GM23248 (cell line): Measurements from ENCODE around the gene CYB5RL. TPM values are rescaled to one million over a fixed set of nuclear protein-coding genes. Genes with fewer than 3 reads are reported as not detected.
A peak's percentile ranks its signal among the peaks of the same experiment; 100 is the strongest.

Experiments
- DNase-seq: peaks from one replicate; pipeline ENCODE4 v3.0.0-alpha.2; 2015
- H2AFZ ChIP-seq: fragments of 200-600 bp; sonication (generic); 2 replicates; pipeline ENCODE4 v1.6.1; 2016; ENCODE audit warnings: antibody characterized with exemption
- H3F3A ChIP-seq: fragments of 200-600 bp; sonication (generic); 2 replicates; pipeline ENCODE4 v1.6.1; 2016; ENCODE audit warnings: mild to moderate bottlenecking, antibody characterized with exemption, mixed run types; ENCODE audit not compliant: insufficient read depth
- H3K27ac ChIP-seq: fragments of 200-600 bp; sonication (generic); 2 replicates; pipeline ENCODE4 v1.5.1; 2016; ENCODE audit warnings: mild to moderate bottlenecking
- H3K27me3 ChIP-seq: fragments of 200-600 bp; sonication (generic); replicated peaks from 2 replicates; pipeline ENCODE4 v1.6.1; 2016; ENCODE audit warnings: mild to moderate bottlenecking; ENCODE audit not compliant: insufficient read depth
- H3K36me3 ChIP-seq: fragments of 200-600 bp; sonication (generic); 2 replicates; pipeline ENCODE4 v1.6.1; 2016; ENCODE audit warnings: low read depth, mild to moderate bottlenecking
- H3K4me1 ChIP-seq: fragments of 200-600 bp; sonication (generic); 2 replicates; pipeline ENCODE4 v1.6.1; 2016; ENCODE audit warnings: mild to moderate bottlenecking; ENCODE audit not compliant: insufficient read depth
- H3K4me2 ChIP-seq: fragments of 200-600 bp; sonication (generic); one replicate; pipeline ENCODE4 v1.6.1; 2016; ENCODE audit warnings: mild to moderate bottlenecking; ENCODE audit not compliant: unreplicated experiment
- H3K4me3 ChIP-seq: fragments of 200-600 bp; sonication (generic); 2 replicates; pipeline ENCODE4 v1.5.1; 2016; ENCODE audit warnings: mild to moderate bottlenecking
- H3K79me2 ChIP-seq: fragments of 200-600 bp; sonication (generic); 2 replicates; pipeline ENCODE4 v1.6.1; 2016; ENCODE audit warnings: mild to moderate bottlenecking; ENCODE audit not compliant: insufficient read depth
- H3K9ac ChIP-seq: fragments of 200-600 bp; sonication (generic); 2 replicates; pipeline ENCODE4 v1.6.1; 2016; ENCODE audit warnings: mild to moderate bottlenecking
- H3K9me2 ChIP-seq: fragments of 200-600 bp; sonication (generic); 2 replicates; pipeline ENCODE4 v1.6.1; 2016; ENCODE audit warnings: mixed run types, mild to moderate bottlenecking, moderate library complexity; ENCODE audit not compliant: insufficient read depth
- H3K9me3 ChIP-seq: fragments of 200-600 bp; sonication (generic); one replicate; pipeline ENCODE4 v1.6.1; 2017; ENCODE audit warnings: low read depth
- H4K20me1 ChIP-seq: fragments of 200-600 bp; sonication (generic); 2 replicates; pipeline ENCODE4 v1.6.0; 2016; ENCODE audit not compliant: insufficient read depth
- EZH2 ChIP-seq: fragments of 200-600 bp; sonication (generic); IDR thresholded peaks from 2 replicates; pipeline ENCODE4 v1.6.1; 2018; ENCODE audit warnings: antibody characterized with exemption, mild to moderate bottlenecking; ENCODE audit not compliant: insufficient read depth, poor library complexity, severe bottlenecking
- EZH2phosphoT487 ChIP-seq: fragments of 200-600 bp; sonication (generic); IDR thresholded peaks from 2 replicates; pipeline ENCODE4 v1.6.1; 2018; ENCODE audit warnings: antibody characterized with exemption, moderate library complexity, mild to moderate bottlenecking, low read depth; ENCODE audit not compliant: insufficient read depth
- WGBS, 2 experiments: methylation state at CpG; one replicate each; pipeline ENCODE4 v1.1.6; 2015 to 2017; ENCODE audit warnings: low lambda C conversion rate in 2 of 2, low coverage in 1 of 2; ENCODE audit errors: missing lambda C conversion rate in 2 of 2; 5-methylcytosine and 5-hydroxymethylcytosine counted together
- in situ Hi-C: fragments of 300-500 bp; cut with MboI; formaldehyde crosslinking; loops from 2 replicates; pipeline ENCODE4 v1.15.0; 2020
- polyA plus RNA-seq: library from polyadenylated mRNA; unstranded; fragments of >200 nt; fragmentation: Nextera tagmentation; extraction: Ambion mirVana; gene quantifications from 2 replicates; pipeline ENCODE4 v1.2.1, GENCODE V29; 2016
- total RNA-seq: library from RNA; depleted of rRNA; stranded (reverse); fragments of >200 nt; shearing (Covaris generic); gene quantifications from 2 replicates; pipeline ENCODE4 v1.2.3, GENCODE V29; 2014

CYB5RL gene
- total and polyA plus RNA-seq, 2 experiments from 2014 or later: 2.5 to 3.3 TPM

DNA sequence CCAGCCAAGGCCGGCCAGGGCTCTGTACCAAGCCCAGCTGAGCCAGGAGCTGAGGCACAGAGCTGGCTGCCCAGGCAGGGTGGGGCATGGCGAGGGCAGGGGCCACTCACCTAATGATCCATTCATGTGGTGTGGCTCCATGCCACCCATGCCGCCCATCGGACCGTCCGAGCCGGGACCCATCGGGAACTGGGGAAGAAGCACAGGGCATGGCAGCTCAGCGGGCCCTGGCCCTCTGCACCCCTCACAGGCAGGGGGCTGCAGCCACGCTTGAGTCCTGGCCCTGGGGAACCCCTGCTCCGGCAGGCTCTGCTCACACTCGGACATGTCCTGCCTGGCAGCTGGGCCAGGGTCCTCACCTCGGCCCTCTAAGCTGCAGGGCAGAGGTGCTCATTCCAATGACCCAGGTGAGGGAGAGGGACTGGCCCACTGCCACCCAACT, 28.8 kb upstream of the CYB5RL start:
- Histone ChIP-seq H3K4me2 (no peak overlapping the region), H2AFZ (no peak overlapping the region), H3K36me3 (no peaks in the 10 kb centered on the region), H3K4me1 (peaks cover 25% of the 10 kb centered on the region), H3K9ac (no peak overlapping the region), H3K4me3 (no peak overlapping the region), H3K27ac (peak overlapping the region; percentile 38; the same call in 1 of the 2 replicates), H3K27me3 (no peaks in the 10 kb centered on the region), H4K20me1 (no peaks in the 10 kb centered on the region), H3K9me2 (no peaks in the 10 kb centered on the region), H3F3A (peaks cover 15% of the 10 kb centered on the region; the same call in 1 of the 2 replicates), H3K79me2 (no peaks in the 10 kb centered on the region), H3K9me3 (no peaks in the 10 kb centered on the region)
- DNase-seq: no peak
- in situ Hi-C loops: no loop called here
- WGBS, 2 experiments: 83 to 90% methylated on average over 12 to 13 of the region's 13 CpGs
- TF ChIP-seq EZH2: no peak
- TF ChIP-seq EZH2phosphoT487: no peak

DNA sequence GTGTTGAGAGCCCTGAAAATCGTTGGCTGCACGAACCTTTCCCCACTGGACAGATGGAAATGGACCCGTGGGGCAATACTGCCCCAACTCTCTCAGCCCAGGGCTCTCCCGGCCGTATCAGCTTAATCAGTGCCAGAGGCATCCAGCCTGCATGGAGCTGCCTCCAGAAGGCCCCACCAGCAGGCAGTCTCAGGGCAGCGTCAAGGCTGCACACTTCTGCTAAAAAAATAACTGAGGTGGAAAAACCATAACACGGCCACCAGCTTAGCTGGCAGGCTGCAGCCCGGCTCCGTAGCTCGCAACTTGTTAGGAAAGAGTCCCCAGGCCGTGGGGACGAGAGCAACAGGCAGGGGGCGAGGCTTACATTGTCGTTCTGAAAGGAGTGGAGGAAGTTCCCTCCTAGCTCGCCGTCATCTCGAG, 28.1 kb upstream of the CYB5RL start:
- 55 to 56% methylated on average over 17 of the region's 17 CpGs for WGBS, 2 experiments
- H3K27ac ChIP-seq: peak overlapping the region; percentile 66; the same call in 1 of the 2 replicates

DNA sequence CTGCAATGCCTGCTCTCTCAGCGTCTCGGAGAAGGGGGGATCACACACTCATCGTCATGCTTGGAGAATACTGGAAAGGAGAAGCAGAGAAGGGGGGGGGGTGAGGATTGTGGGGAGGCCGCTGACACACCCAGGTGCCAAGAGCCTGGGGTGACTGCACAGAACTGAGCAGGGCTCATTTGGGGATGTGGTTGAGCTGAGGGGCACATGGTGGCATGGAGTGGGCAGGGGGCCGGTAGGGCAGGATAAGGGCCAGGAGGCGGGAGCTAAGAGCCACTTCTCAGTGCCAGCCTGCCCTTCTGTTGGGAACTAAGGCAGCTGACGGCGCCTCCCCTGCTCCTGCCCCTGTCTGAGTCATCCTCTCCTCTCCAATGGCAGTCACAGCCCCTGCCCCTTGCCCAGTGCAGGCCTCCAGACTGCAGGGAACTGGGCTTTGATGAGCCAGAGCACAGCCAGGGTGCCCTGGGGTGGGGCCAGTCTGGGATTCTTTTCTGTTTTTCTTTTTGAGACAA, 27.3 kb upstream of the CYB5RL start:
- H3F3A ChIP-seq: peaks cover 15% of the 10 kb centered on the region; the same call in 1 of the 2 replicates
- peak overlapping the region; percentile 36 for H3K9ac ChIP-seq
- no peaks in the 10 kb centered on the region for H3K27me3 ChIP-seq
- H3K79me2 ChIP-seq: no peaks in the 10 kb centered on the region
- DNase-seq: peak; percentile 91
- H3K27ac ChIP-seq: peak overlapping the region; percentile 66
- H3K9me3 ChIP-seq: no peaks in the 10 kb centered on the region
- peaks cover 25% of the 10 kb centered on the region for H3K4me1 ChIP-seq
- no peak overlapping the region for H2AFZ ChIP-seq
- in situ Hi-C loops: no loop called here
- 2 to 10% methylated on average over 7 to 8 of the region's 8 CpGs for WGBS, 2 experiments
- H3K4me2 ChIP-seq: peak overlapping the region; percentile 22
- no peaks in the 10 kb centered on the region for H3K9me2 ChIP-seq
- TF ChIP-seq EZH2: no peak
- TF ChIP-seq EZH2phosphoT487: no peak
- no peaks in the 10 kb centered on the region for H4K20me1 ChIP-seq
- H3K36me3 ChIP-seq: no peaks in the 10 kb centered on the region
- peak overlapping the region; percentile 11; the same call in 1 of the 2 replicates for H3K4me3 ChIP-seq

More for the DNA sequence above, 28.1 kb upstream of the CYB5RL start:
- no peak overlapping the region for H3K4me2 ChIP-seq
- peaks cover 15% of the 10 kb centered on the region; the same call in 1 of the 2 replicates for H3F3A ChIP-seq
- no peak overlapping the region for H3K4me3 ChIP-seq
- no peaks in the 10 kb centered on the region for H4K20me1 ChIP-seq
- no peaks in the 10 kb centered on the region for H3K27me3 ChIP-seq
- in situ Hi-C loops: no loop called here
- H3K4me1 ChIP-seq: peaks cover 25% of the 10 kb centered on the region
- no peaks in the 10 kb centered on the region for H3K36me3 ChIP-seq
- H3K9me3 ChIP-seq: no peaks in the 10 kb centered on the region
- no peak overlapping the region for H2AFZ ChIP-seq
- no peak for TF ChIP-seq EZH2
- TF ChIP-seq EZH2phosphoT487: no peak
- DNase-seq: peak; percentile 20
- H3K9ac ChIP-seq: 0 out of 2 replicates have a peak overlapping the region, but pooled peaks have one; percentile 36
- H3K79me2 ChIP-seq: no peaks in the 10 kb centered on the region
- H3K9me2 ChIP-seq: no peaks in the 10 kb centered on the region

DNA sequence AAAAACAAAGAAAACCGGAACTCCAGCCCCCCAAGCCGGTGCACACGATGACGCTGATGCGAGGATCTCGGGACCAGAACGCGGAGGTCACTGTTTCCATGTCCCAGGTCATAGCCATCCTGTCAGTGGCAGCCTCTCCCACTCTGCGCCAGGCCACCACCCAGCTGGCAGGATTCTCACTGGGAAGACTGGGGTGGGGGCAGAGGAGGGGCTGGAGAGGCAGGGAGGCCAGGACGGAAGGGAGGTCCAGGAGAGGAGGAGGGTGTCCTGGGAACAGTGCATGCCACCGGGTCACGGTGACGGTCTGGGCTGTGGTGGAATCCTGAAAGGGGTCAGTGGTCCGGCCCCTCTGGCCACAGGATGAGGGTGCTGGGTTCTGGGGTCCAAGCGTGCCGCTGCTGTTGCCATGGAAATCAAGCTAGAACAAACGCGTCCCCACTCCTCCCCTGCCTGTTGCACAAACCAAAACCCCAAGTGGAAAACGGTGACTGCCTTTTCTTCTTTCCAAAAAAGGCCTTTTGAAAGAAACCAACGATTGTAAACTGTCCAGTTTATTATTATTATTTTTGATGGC, 26.2 kb upstream of the CYB5RL start:
- WGBS, 2 experiments: 83 to 84% methylated on average over 20 of the region's 20 CpGs
- in situ Hi-C loops: no loop called here
- peaks cover 25% of the 10 kb centered on the region for H3K4me1 ChIP-seq

More for the DNA sequence above, 26.2 kb upstream of the CYB5RL start:
- no peak for DNase-seq
- no peaks in the 10 kb centered on the region for H3K27me3 ChIP-seq
- H3K9me2 ChIP-seq: no peaks in the 10 kb centered on the region
- H4K20me1 ChIP-seq: no peaks in the 10 kb centered on the region
- peak overlapping the region; percentile 36; the same call in 1 of the 2 replicates for H3K9ac ChIP-seq
- no peaks in the 10 kb centered on the region for H3K79me2 ChIP-seq
- H3F3A ChIP-seq: peaks cover 12% of the 10 kb centered on the region
- H3K9me3 ChIP-seq: no peaks in the 10 kb centered on the region
- no peak for TF ChIP-seq EZH2
- no peak for TF ChIP-seq EZH2phosphoT487
- H3K27ac ChIP-seq: 0 out of 2 replicates have a peak overlapping the region, but pooled peaks have one; percentile 66
- H3K36me3 ChIP-seq: no peaks in the 10 kb centered on the region
- no peak overlapping the region for H3K4me3 ChIP-seq
- H3K4me2 ChIP-seq: no peak overlapping the region
- H2AFZ ChIP-seq: no peak overlapping the region
